Mucosa of rectum (tissue), 2 donors: ENCODE data around the gene RASGRP3.

Experiments used
- H3K27ac ChIP-seq, 2 donors: one replicate each; pipeline ENCODE4 v1.7.0; 2013; ENCODE audit warnings: inconsistent platforms in 2 of 2, low read depth in 2 of 2, low read length in 2 of 2
- H3K27me3 ChIP-seq, 2 donors: one replicate each; pipeline ENCODE4 v1.7.0; 2013; ENCODE audit warnings: low read length in 2 of 2; ENCODE audit not compliant: control insufficient read depth in 2 of 2, insufficient read depth in 2 of 2
- H3K36me3 ChIP-seq, 2 donors: one replicate each; pipeline ENCODE4 v1.7.0; 2013; ENCODE audit warnings: low read length in 2 of 2; ENCODE audit not compliant: control insufficient read depth in 2 of 2, insufficient read depth in 2 of 2
- H3K4me1 ChIP-seq, 2 donors: one replicate each; pipeline ENCODE4 v1.7.0; 2013; ENCODE audit warnings: low read length in 2 of 2, mild to moderate bottlenecking in 1 of 2; ENCODE audit not compliant: control insufficient read depth in 2 of 2, insufficient read depth in 2 of 2
- H3K4me3 ChIP-seq, 2 donors: one replicate each; pipeline ENCODE4 v1.7.0; 2013; ENCODE audit warnings: low read length in 2 of 2
- H3K9ac ChIP-seq, 2 donors: one replicate each; pipeline ENCODE4 v1.7.0; 2013; ENCODE audit warnings: low read length in 2 of 2, low read depth in 1 of 2, mild to moderate bottlenecking in 1 of 2
- H3K9me3 ChIP-seq, 2 donors: one replicate each; pipeline ENCODE4 v1.7.0; 2013; ENCODE audit warnings: low read length in 2 of 2; ENCODE audit not compliant: control insufficient read depth in 2 of 2
- donor health status: healthy.
- donor health status: Normal muscosa, but diverticular disease.

Gene RASGRP3

DNA sequence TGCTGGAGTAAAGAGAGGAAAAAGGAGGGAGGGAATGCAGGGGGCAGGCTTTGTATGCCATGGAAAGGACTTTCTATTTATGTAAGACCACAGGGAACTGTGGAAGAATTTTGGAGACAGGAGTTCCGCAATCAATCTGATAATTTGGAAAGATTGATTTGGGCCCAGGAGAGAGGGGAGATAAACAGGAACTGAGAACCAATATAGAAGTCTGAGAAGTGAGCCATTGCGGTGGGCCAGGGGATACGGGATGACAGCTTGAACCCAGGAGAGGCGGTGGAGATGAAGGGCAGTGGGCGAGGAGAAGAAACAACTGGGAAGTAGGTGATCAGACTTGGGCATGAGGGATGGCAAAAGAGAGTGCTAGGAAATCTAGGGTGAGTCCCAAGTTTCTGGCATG is 23.7 kb downstream of the RASGRP3 start:
- Histone ChIP-seq H3K4me1 (no peaks in the 10 kb centered on the region), H3K36me3 (no peaks in the 10 kb centered on the region), H3K27ac (no peak overlapping the region)

DNA sequence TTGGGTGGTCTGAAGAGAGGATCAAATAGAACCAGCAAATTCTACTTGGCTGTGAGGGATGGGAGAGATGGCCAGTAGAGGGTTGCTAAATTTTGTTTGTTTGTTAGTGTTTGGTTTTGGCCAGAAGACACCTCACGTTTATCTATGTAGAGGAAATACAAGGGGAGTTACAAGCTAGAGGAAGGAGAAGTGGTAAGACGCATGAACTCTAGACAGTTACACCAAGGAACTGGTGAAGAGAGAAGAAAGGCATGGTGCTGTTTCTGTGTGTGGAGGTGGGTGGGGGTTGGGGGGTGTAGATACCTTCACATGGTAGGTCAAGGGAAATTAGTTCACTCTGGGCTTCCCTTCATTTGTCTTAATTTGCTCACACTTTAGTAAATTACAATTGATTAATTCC is 25.6 kb downstream of the RASGRP3 start:
- no peaks in the 10 kb centered on the region for H3K4me1 ChIP-seq
- no peak overlapping the region for H3K9ac ChIP-seq
- H3K27me3 ChIP-seq, result no peaks in the 10 kb centered on the region
- H3K36me3 ChIP-seq, result no peaks in the 10 kb centered on the region
- no peak overlapping the region for H3K4me3 ChIP-seq
- H3K9me3 ChIP-seq, result no peaks in the 10 kb centered on the region
- no peak overlapping the region for H3K27ac ChIP-seq

More for the DNA sequence above, 23.7 kb downstream of the RASGRP3 start:
- H3K27me3 ChIP-seq, result no peaks in the 10 kb centered on the region
- no peak overlapping the region for H3K4me3 ChIP-seq
- no peak overlapping the region for H3K9ac ChIP-seq
- no peaks in the 10 kb centered on the region for H3K9me3 ChIP-seq

DNA sequence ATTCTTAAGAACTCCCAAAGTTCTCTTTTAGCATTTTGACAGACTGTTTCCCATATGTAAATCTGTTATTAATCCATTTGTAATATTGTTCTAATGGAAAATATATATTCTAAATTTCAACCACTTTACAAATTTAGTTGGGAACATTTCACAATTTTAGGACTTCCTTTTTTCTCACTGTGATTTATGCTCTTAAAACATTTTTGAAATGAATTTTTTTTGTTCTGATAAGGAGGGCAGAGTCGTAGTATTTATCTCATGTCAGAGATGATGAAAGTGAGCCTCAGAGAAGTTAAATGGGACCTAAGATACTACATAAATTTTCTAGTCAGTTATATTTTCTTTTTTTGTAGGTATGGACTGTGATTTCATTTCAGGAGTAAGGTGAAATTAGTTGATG is 26.6 kb downstream of the RASGRP3 start:
- no peaks in the 10 kb centered on the region for H3K27me3 ChIP-seq
- no peak overlapping the region for H3K27ac ChIP-seq
- H3K9ac ChIP-seq, result no peak overlapping the region
- no peaks in the 10 kb centered on the region for H3K9me3 ChIP-seq
- no peak overlapping the region for H3K4me3 ChIP-seq
- no peaks in the 10 kb centered on the region for H3K4me1 ChIP-seq
- H3K36me3 ChIP-seq, result no peaks in the 10 kb centered on the region

DNA sequence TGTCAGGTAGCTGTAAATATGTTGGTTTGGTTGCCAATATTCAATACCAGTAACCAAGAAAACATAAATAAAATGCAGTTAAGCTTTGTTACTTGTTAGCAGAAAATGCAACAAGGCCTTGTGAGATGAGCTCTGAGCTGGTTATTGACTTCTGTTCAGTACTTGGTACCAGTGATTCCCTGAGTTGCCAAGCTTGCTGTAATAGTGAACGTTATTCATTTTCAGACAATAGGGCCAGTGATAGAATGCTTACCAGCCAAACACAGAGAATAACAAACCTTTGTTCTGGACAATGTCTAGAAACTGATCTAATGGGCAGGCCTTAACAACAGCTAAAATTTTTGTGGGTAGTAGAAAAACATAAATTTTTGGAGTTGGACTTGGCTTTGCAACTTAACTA is 29.5 kb downstream of the RASGRP3 start:
- Histone ChIP-seq H3K27me3 (no peaks in the 10 kb centered on the region), H3K9ac (no peak overlapping the region), H3K27ac (no peak overlapping the region), H3K4me1 (no peaks in the 10 kb centered on the region), H3K4me3 (no peak overlapping the region), H3K36me3 (no peaks in the 10 kb centered on the region), H3K9me3 (no peaks in the 10 kb centered on the region)

DNA sequence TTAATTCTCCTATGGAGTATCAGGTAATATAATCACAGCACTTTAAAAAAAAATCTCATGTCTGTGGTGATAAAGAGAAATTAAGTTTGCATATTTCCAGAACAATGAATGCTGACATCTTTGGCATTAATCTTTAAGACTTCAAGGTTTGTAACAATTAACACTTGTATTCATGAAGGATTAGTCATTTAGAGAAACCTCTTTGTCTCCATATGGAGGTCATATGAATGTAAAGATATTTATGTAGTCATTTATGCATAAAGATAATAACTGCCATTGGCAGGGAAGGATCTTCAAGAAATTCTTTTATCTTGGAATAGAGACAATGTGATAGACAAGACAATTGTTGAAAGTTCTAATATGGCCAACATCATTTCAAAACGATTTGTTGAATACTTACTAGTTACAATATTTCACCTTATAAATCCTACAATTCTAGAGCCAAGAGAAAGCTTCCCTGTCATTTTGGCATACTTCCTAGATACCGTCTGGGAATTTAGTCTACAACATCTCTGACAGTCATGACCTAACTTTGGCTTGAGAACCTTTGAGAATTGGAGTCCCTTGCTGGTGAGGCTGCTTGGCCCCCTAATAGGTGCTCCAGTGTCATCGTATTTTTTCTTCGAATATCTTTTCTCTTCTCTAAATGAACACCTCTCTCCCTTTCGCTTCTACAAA is 33.6 kb downstream of the RASGRP3 start:
- H3K4me1 ChIP-seq, result no peaks in the 10 kb centered on the region
- H3K27ac ChIP-seq, result no peak overlapping the region

DNA sequence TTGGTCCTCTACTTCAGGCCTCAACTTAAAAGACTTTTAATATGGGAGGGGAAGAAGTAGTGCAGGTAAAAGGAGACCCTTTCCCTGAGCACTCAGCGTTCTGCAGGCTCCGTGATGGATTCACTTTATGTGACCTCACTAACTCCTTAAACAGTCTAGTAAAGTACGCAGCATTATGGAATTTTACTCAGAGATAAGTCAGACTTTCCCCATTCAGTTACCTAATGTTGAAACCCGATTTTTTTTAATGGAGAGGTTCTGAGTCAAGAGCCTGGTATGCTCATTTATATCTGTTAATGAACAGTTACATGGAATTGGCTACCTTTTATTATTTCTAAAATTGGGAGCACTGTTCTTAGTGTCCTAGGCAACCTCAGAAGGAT is 34.1 kb downstream of the RASGRP3 start:
- Histone ChIP-seq H3K9me3 (no peaks in the 10 kb centered on the region), H3K27ac (no peak overlapping the region), H3K27me3 (no peaks in the 10 kb centered on the region), H3K4me1 (no peaks in the 10 kb centered on the region), H3K4me3 (no peak overlapping the region), H3K9ac (no peak overlapping the region), H3K36me3 (no peaks in the 10 kb centered on the region)

More for the DNA sequence above, 33.6 kb downstream of the RASGRP3 start:
- Histone ChIP-seq H3K27me3 (no peaks in the 10 kb centered on the region), H3K36me3 (no peaks in the 10 kb centered on the region), H3K9me3 (no peaks in the 10 kb centered on the region), H3K4me3 (no peak overlapping the region), H3K9ac (no peak overlapping the region)

DNA sequence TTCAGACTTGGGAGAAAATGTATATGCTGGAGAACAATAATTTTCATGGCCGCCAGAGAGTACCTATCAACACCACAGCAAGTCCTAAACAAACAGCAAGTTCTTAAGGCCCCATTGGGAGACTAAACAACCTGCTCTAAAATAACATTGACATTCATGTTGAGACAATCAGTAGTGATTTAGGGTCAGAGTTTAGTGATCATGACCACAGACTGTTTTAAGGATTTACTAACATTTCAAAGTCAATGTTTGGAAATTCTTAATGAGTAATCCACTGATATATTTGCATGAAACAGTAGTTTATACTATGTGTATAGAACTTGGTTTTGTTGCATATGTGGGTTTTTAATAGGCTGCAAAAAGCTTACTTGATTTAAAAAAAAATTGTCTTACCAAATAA is 34.7 kb downstream of the RASGRP3 start:
- Histone ChIP-seq H3K9me3 (no peaks in the 10 kb centered on the region), H3K27me3 (no peaks in the 10 kb centered on the region), H3K27ac (no peak overlapping the region), H3K36me3 (no peaks in the 10 kb centered on the region), H3K4me3 (no peak overlapping the region), H3K4me1 (no peaks in the 10 kb centered on the region), H3K9ac (no peak overlapping the region)

DNA sequence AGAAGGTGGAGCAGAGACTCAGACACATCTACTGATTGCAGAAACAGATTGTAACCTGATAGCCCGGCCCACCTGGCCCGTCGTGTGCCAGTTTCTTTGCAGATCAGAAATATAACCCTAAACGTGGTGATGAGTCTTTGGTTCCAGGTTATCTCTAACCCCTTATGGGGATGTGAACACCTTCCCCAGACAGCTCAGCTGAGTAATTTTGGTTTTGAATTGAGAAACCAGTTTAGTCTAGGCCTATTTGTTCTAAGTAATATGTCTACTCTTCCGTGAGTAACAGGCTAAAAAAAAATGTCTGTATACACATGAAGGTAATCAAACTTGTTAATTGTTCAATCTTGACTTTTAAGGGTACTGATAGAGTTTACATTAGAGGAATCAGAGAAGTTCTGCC is 35.7 kb downstream of the RASGRP3 start:
- Histone ChIP-seq H3K4me3 (no peak overlapping the region), H3K27ac (no peak overlapping the region), H3K36me3 (no peaks in the 10 kb centered on the region), H3K4me1 (no peaks in the 10 kb centered on the region), H3K27me3 (no peaks in the 10 kb centered on the region), H3K9me3 (no peaks in the 10 kb centered on the region), H3K9ac (no peak overlapping the region)

DNA sequence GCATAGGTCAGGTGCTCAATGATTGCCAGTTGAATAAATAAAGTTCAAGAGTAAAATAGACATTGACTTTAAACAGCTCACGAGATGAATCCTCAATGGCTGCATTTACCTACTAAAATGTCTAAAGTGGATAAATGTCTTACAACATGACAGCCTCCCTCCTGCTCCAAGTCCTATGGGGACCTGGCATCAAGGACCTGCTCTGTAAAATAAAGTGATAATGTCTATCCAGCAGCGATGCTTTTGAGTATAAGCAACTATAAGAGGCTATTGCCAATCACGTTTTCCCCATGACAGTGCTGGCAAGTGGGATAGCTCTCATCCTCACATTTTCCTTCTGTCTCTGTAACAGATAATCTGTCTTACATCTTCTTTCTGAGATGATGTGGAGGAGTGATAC is 37.0 kb downstream of the RASGRP3 start:
- no peaks in the 10 kb centered on the region for H3K27me3 ChIP-seq
- H3K9me3 ChIP-seq, result no peaks in the 10 kb centered on the region
- H3K9ac ChIP-seq, result no peak overlapping the region
- H3K27ac ChIP-seq, result no peak overlapping the region
- H3K36me3 ChIP-seq, result no peaks in the 10 kb centered on the region
- H3K4me3 ChIP-seq, result no peak overlapping the region
- H3K4me1 ChIP-seq, result no peaks in the 10 kb centered on the region

DNA sequence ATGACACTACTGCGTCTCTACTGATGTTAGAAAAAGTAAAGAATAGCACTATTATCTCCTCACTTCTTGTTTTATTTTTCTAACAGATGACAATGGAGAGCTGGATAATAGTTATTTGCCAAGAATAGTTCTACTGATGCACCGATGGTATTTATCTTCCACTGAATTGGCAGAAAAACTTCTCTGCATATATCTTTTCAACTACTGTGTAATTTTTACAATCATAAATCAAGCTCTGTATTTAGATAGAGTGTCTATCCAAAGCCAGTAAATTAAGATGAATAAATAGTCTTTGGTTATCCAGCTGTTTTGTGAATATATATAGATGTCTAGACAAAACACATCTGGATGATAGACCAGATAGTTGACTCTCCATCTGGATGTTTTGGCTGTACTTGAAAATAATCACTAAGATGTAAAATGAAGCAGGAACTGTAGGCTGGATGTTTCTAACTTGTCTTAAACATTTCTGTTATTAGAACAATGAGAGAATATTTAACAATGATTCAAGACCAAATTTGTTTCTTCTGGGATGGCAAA is 40.1 kb downstream of the RASGRP3 start:
- Histone ChIP-seq H3K27me3 (no peaks in the 10 kb centered on the region), H3K27ac (no peak overlapping the region), H3K36me3 (no peaks in the 10 kb centered on the region), H3K9me3 (no peaks in the 10 kb centered on the region), H3K4me3 (no peak overlapping the region), H3K4me1 (no peaks in the 10 kb centered on the region), H3K9ac (no peak overlapping the region)
